Gastrocnemius medialis (tissue), 4 donors: ENCODE data around the gene TAMM41. TPM values are rescaled to one million over a fixed set of nuclear protein-coding genes. Genes with fewer than 3 reads are reported as not detected.

Source experiments
- ATAC-seq, 2 donors: fragments of 150-250 bp; one replicate each; pipeline ENCODE4 v1.9.1; 2016
- DNase-seq, 2 donors: peaks; one replicate each; pipeline ENCODE4 v3.0.0-alpha.2; 2019
- H3K27ac ChIP-seq, 4 donors: fragments of 200-600 bp; sonication (generic); 1 replicate in 1 of 4; 2 replicates in 3 of 4; pipeline ENCODE4 v1.5.1; 2016 to 2018; ENCODE audit warnings: mild to moderate bottlenecking in 2 of 4, moderate library complexity in 1 of 4
- H3K27me3 ChIP-seq, 3 donors: fragments of 200-600 bp; sonication (generic) in 2 of 3; 1 replicate in 1 of 3; 2 replicates in 2 of 3; pipeline versions ENCODE4 v1.5.1 to v1.6.0; 2016 to 2019; ENCODE audit warnings: mild to moderate bottlenecking in 1 of 3, moderate library complexity in 1 of 3
- H3K36me3 ChIP-seq, 2 donors: fragments of 200-600 bp; sonication (generic) in 1 of 2; one replicate each; pipeline ENCODE4 v1.5.1; 2017 to 2018
- H3K4me1 ChIP-seq, 2 donors: fragments of 200-600 bp; sonication (generic) in 1 of 2; one replicate each; pipeline ENCODE4 v1.5.1; 2016 to 2017; ENCODE audit warnings: mild to moderate bottlenecking in 2 of 2
- H3K4me3 ChIP-seq, 4 donors: fragments of 200-600 bp; sonication (generic) in 3 of 4; 1 replicate in 1 of 4; 2 replicates in 3 of 4; pipeline ENCODE4 v1.5.1; 2016 to 2019; ENCODE audit warnings: mild to moderate bottlenecking in 2 of 4
- H3K9me3 ChIP-seq, 3 donors: fragments of 200-600 bp; sonication (generic) in 2 of 3; 1 replicate in 1 of 3; 2 replicates in 2 of 3; pipeline ENCODE4 v1.5.1; 2016 to 2019
- CTCF ChIP-seq, 5 experiments: fragments of 450-650 bp in 3 of 5; fragments of 200-600 bp in 2 of 5; sonication (generic) in 2 of 5; IDR thresholded peaks in 4 of 5; conservative IDR thresholded peaks in 1 of 5; 1 replicate in 4 of 5; 2 replicates in 1 of 5; pipeline ENCODE4 v1.5.1; 2016 to 2019; ENCODE audit warnings: antibody characterized with exemption in 5 of 5, mild to moderate bottlenecking in 3 of 5, moderate library complexity in 3 of 5
- POLR2A ChIP-seq, 2 donors: fragments of 450-650 bp; IDR thresholded peaks; one replicate each; pipeline ENCODE4 v1.6.1; 2017; ENCODE audit warnings: antibody characterized with exemption in 2 of 2, mild to moderate bottlenecking in 2 of 2, moderate library complexity in 2 of 2
- in situ Hi-C, 4 donors: fragments of 200-750 bp; cut with MboI; loops; one replicate each; pipeline versions ENCODE4 v1.15.0 to v1.8.0; 2017; ENCODE audit warnings: low sequenced_read_pairs in 4 of 4
- intact Hi-C: fragments of 100-400 bp; cut with DNase I; formaldehyde crosslinking; loops from one replicate; pipeline ENCODE4 v1.15.1; 2023; ENCODE audit warnings: low total_unique reads
- total RNA-seq, 4 donors: library from RNA; depleted of rRNA; stranded (reverse); fragments of >200 nt; gene quantifications; one replicate each; pipeline versions ENCODE4 v1.1.0 to v1.2.3, GENCODE V29; 2016

TAMM41 gene
- total RNA-seq, 4 donors from 2014 or later: 2.1 to 9.7 (median 3.8) TPM

- Histone ChIP-seq H3K4me3 (no peak overlapping the region), H3K27me3 (no peaks in the 10 kb centered on the region), H3K4me1 (peaks cover 0 to 7% of the 10 kb centered on the region in 2 donors), H3K36me3 (no peaks in the 10 kb centered on the region), H3K27ac (no peak overlapping the region), H3K9me3 (no peaks in the 10 kb centered on the region)
- no peak for ATAC-seq
- intact Hi-C loops: no loop called here
- in situ Hi-C loops: no loop called here
- TF ChIP-seq CTCF (IDR thresholded peaks at IDR 0.05 in 4 of 5, conservative IDR thresholded peaks at IDR 0.05 in 1 of 5): no peak
- DNase-seq: no peak
Observed at GRCh38 chr3:11769704-11770476, 76.8 kb downstream of the TAMM41 start.

GRCh38 chr3:11768604-11769003, 78.1 kb downstream of the TAMM41 start:
- DNase-seq (no peak), ATAC-seq (no peak)
- no peak overlapping the region for H3K4me3 ChIP-seq
- no peak for TF ChIP-seq CTCF (IDR thresholded peaks at IDR 0.05 in 4 of 5, conservative IDR thresholded peaks at IDR 0.05 in 1 of 5)
- intact Hi-C loops: no loop called here
- H3K36me3 ChIP-seq: no peaks in the 10 kb centered on the region
- H3K9me3 ChIP-seq: no peaks in the 10 kb centered on the region
- no peaks in the 10 kb centered on the region for H3K27me3 ChIP-seq
- H3K4me1 ChIP-seq: peaks cover 0 to 7% of the 10 kb centered on the region in 2 donors
- in situ Hi-C loops: no loop called here
- no peak overlapping the region for H3K27ac ChIP-seq

GRCh38 chr3:11764931-11765363, 81.7 kb downstream of the TAMM41 start:
- Histone ChIP-seq H3K27me3 (no peaks in the 10 kb centered on the region), H3K4me1 (no peaks in the 10 kb centered on the region), H3K27ac (no peak overlapping the region), H3K36me3 (no peaks in the 10 kb centered on the region), H3K4me3 (no peak overlapping the region), H3K9me3 (no peaks in the 10 kb centered on the region)
- ATAC-seq (no peak), DNase-seq (no peak)
- intact Hi-C loops: no loop called here
- TF ChIP-seq CTCF (IDR thresholded peaks at IDR 0.05 in 4 of 5, conservative IDR thresholded peaks at IDR 0.05 in 1 of 5) (no peak), POLR2A (IDR thresholded peaks at IDR 0.05) (no peak)
- in situ Hi-C loops: no loop called here

- H3K27me3 ChIP-seq: no peaks in the 10 kb centered on the region
- H3K4me1 ChIP-seq: no peaks in the 10 kb centered on the region
- H3K9me3 ChIP-seq: no peaks in the 10 kb centered on the region
- no peak overlapping the region for H3K4me3 ChIP-seq
- DNase-seq (no peak), ATAC-seq (no peak)
- no peak for TF ChIP-seq CTCF (IDR thresholded peaks at IDR 0.05 in 4 of 5, conservative IDR thresholded peaks at IDR 0.05 in 1 of 5)
- no peak for TF ChIP-seq POLR2A (IDR thresholded peaks at IDR 0.05)
- in situ Hi-C loops: no loop called here
- H3K27ac ChIP-seq: no peak overlapping the region
- H3K36me3 ChIP-seq: no peaks in the 10 kb centered on the region
- intact Hi-C loops: no loop called here
Observed at GRCh38 chr3:11759996-11760395, 86.7 kb downstream of the TAMM41 start.

GRCh38 chr3:11757929-11758328, 88.8 kb downstream of the TAMM41 start:
- no peak overlapping the region for H3K27ac ChIP-seq
- in situ Hi-C loops: no loop called here
- no peak for TF ChIP-seq POLR2A (IDR thresholded peaks at IDR 0.05)
- TF ChIP-seq CTCF (IDR thresholded peaks at IDR 0.05 in 4 of 5, conservative IDR thresholded peaks at IDR 0.05 in 1 of 5): no peak
- DNase-seq (no peak), ATAC-seq (no peak)
- H3K4me3 ChIP-seq: no peak overlapping the region
- no peaks in the 10 kb centered on the region for H3K27me3 ChIP-seq
- no peaks in the 10 kb centered on the region for H3K9me3 ChIP-seq
- intact Hi-C loops: no loop called here
- no peaks in the 10 kb centered on the region for H3K4me1 ChIP-seq
- H3K36me3 ChIP-seq: no peaks in the 10 kb centered on the region
